CD4-positive, alpha-beta T cell treated with Interleukin-17A for 1 hour (primary cell): ENCODE results near the gene C17orf78.
A peak's percentile ranks its signal among the peaks of the same experiment; 100 is the strongest.
"Not testable (repeated sequence)": the region's sequence is repeated elsewhere in the genome, so short reads cannot be mapped to it uniquely, and the experiment has no call there.

Experiments used
- DNase-seq: peaks from one replicate; pipeline ENCODE4 v3.0.0-alpha.2; 2020

C17orf78 gene

DNA sequence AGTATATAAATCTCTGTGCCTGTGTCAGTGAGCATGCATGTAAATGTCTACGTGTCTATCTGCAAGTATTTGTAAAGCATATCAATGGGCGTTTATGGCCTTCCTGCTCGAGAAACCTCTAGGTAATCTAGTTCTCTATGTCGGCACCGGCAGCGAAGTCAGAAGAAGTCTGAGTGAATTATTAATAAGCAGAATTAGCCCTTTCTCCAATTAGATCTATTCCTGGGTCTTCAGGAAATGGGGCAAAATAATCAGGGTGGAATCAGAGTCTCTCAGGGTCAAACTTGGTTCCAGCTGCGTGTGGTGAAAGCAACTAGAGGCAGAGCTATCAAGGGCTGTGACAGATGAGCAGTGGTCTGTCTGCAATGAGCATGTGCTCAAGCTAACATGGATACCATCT lies at the start of gene C17orf78:
TSS of gene C17orf78 (plus strand) at position 280 of the 400 bp plus-strand sequence. CDS start at position 388, 108 bp downstream.
- DNase-seq, result no peak

GRCh38 chr17:37327341-37328090 lies 48.3 kb upstream of the C17orf78 start:
- no peak for DNase-seq

DNA sequence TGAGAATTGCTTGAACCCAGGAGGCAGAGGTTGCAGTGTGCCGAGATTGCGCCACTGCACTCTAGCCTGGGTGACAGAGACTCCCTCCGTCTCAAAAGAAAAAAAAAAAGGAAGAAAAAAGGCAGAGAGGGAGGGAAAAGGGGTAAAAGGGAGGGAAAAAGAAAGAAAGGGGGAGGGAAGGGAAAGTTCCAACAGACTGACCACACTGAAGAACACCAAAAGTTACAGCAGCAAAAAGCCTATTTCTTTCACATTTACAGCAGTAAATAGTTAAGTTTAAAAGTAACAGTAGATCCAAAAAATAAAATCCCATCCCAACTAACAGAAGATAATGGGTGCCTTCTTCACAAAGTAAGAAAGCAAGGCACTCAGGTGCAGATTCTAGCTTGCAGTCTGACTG lies 36.9 kb upstream of the C17orf78 start:
- no peak for DNase-seq

DNA sequence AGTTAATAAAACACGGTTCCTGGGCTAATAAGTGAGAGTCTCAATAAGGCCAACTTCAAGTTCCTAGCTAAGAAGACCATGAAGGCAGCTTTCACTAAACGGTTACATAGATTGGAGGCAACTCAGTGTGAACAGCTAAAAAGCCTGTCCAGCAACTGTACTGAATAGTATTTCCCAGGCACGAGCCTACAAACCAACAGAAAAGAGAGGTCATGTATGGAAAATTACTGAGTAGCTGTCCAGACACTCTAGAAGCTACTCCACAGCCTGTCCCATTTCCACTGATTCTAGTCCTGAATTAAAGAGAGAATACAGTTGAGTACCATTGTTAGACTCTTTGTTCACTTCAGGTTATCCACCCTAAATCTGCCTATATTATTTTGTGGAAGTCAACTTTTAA lies 36.5 kb upstream of the C17orf78 start:
- DNase-seq, result no peak

DNA sequence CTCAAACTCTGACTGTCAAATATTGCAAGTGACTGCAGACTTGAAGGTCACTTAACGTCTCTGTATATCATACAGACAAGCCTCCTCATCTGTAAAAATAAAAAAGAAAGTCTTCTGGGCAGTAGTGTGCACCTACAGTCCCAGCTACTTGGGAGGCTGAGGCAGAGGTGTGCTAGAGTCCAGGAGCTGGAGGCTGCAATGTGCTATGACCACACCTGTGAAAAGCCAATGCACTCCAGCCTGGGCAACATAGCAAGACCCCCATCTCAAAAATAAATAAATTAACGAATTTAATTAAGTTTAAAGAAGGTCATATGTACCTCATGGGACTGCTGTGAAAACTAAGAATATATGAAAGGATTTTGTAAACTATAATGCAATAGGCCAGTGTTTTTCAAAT lies 35.0 kb upstream of the C17orf78 start:
- no peak for DNase-seq

DNA sequence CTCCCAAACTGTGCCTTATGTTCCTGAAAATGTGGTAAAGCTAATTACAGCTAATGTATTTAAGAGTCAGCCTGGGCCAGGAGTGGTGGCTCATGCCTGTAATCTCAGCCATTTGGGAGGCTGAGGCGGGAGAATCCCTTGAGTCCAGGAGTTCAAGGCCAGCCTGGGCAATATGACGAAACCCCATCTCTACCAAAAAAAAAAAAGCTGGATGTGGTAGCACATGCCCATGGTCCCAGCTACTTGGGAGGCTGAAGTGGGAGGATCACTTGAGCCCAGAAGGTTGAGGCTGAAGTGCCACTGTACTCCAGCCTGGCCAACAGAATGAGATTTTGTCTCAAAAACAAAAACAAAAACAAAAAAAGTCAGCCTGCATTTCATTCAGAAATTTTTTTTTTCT lies 33.2 kb upstream of the C17orf78 start:
- DNase-seq, result no peak

- no peak for DNase-seq
Observed at GRCh38 chr17:37344519-37344918, 31.3 kb upstream of the C17orf78 start.

DNA sequence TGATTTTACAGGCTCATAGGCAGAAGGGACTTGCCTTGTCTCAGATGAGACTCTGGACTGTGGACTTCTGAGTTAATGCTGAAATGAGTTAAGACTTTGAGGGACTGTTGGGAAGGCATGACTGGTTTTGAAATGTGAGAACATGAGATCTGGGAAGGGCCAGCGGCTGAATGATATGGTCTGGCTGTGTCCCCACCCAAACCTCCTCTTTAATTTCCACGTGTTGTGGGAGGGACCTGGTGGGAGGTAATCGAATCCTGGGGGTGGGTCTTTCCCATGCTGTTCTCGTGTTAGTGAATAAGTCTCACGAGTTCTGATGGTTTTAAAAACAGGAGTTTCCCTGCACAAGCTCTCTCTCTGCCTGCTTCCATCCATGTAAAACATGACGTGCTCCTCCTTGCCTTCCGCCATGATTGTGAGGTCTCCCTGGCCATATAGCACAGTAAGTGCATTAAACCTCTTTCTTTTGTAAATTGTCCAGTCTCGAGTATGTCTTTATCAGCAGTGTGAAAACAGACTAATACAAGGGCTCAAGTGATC lies 28.9 kb upstream of the C17orf78 start:
- not testable (repeated sequence) for DNase-seq

- DNase-seq, result not testable (repeated sequence)
Observed at GRCh38 chr17:37356796-37357569, 18.8 kb upstream of the C17orf78 start.

GRCh38 chr17:37358098-37358829 lies 17.5 kb upstream of the C17orf78 start:
- peak; percentile 26 for DNase-seq

GRCh38 chr17:37358830-37359681 lies 16.7 kb upstream of the C17orf78 start:
- DNase-seq, result peak; percentile 95

DNA sequence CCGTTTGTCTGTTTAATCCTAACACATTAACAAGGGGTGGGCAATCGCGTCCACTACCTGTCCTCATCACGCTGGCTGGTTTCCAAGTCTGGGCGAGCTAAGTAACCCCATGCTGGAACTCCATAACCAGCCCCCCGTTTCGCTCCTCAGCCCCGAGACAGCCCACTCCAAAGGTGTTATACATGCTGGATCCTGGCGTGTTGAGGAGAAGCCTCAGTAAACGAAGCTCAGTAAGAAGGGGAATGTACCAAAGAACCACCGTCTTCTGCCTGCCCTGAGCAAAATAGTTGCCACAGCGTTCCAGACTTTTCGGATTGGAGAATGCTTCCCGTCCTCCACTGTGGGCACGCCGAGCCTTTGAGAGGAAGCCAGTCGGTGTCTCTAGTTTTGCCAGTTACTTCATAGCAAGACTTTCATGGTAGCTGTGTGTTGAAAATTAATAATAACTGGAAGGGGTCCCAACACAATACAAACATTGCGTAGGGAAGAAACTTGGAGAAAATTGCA lies 16.1 kb upstream of the C17orf78 start:
- no peak for DNase-seq

DNA sequence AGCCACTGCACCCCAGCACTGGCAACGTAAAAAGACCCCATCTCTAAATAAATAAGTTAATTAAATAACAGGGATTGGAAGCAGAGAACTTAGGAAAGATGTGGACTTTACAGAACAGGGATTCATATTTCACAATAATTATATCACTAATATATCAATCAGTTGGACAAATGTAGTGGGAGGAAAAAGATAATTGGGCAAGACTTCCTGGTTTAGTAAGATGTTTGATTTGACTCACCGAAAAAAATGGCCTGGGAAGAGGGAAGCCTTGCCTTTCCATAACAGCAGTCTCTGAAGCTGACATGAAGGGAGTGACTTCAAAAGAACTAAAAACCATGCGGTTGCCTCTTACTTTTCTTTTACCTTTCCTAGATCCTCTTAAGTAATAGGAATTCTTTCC lies 15.2 kb upstream of the C17orf78 start:
- no peak for DNase-seq

DNA sequence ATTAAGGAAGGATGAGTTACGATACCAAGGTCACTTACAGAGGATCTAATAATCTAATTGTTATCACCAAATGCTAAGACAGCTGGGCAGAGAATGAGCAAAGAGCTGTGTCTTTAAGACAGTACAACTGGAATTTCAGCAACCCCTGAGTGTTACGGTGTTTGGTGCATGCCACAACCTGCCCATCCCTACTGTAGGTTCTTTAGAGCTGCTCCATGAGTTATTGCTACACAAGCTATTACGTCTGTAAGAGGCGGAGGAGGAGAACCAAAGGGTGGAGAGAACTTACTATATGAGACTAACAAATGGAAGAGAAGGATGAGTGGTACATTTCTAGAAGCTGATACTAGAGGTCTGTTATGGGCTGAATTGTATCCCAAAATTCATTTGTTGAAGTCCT lies 14.2 kb upstream of the C17orf78 start:
- DNase-seq, result no peak

- no peak for DNase-seq
Observed at GRCh38 chr17:37365589-37365988, 10.2 kb upstream of the C17orf78 start.

DNA sequence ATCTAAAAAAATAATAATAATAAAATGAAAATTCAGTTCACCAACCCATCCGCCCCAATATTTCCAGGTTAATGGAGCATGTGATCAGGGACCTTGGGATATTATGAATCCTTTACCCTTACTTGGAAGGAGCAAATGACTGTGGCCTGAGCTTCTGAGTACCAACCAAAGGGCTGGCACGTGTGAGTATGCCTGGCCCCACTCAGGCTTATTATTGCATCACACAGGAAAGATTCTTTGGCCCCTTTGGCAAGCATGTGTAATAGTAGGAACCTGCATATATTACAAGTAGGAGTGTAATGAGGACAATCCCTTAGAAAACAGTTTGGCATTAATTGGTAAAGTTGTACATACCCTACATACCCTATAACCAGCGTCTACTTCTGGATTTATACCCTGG lies 7.2 kb upstream of the C17orf78 start:
- DNase-seq, result no peak

GRCh38 chr17:37373530-37374159 lies 2.1 kb upstream of the C17orf78 start:
- DNase-seq, result peak; percentile 80

DNA sequence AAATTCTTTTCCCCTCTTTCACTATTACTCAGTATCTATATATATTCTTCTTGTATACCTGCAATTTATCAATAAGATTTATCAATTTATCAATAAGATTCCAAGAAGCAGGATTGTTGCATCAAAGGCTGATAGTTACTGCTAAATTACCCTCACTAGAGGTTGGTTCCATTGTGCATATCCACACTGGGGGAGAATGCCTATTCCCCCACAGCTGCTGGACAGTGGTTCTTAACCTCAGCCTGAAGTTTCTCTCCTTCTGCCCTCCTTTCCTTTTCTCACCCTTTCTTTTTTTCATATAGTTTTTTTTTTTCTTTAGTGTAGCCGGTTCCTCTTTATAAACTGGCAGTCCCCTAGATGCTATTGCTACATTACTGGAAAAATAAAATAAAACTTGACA lies 6.3 kb downstream of the C17orf78 start:
- no peak for DNase-seq

DNA sequence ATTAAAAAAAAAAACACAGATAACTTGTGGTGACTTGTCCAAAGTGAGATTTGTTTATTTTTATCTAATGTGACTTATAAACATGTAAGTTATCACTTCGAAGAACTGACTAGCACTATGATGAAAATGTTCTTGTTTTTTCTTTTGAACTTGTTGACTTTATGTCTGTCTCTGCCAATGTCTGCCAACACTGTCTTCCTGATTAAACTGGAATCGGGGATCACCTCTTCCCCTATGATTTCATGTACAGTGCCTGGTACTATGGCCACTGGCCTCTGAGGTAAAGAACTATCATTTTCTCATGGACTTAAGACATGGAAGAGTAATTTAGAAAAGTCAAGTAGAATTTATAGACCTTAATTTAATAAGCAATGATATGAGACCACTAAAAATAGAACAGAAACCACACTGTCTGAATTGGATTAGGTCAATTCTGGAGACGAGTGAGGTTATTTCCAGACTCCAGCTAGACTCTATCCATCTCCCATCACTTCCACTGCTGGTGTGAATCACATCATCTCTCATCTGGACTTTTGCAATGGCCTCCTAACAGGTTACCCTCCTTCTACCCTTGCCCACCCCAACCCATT lies 8.9 kb downstream of the C17orf78 start:
- no peak for DNase-seq

DNA sequence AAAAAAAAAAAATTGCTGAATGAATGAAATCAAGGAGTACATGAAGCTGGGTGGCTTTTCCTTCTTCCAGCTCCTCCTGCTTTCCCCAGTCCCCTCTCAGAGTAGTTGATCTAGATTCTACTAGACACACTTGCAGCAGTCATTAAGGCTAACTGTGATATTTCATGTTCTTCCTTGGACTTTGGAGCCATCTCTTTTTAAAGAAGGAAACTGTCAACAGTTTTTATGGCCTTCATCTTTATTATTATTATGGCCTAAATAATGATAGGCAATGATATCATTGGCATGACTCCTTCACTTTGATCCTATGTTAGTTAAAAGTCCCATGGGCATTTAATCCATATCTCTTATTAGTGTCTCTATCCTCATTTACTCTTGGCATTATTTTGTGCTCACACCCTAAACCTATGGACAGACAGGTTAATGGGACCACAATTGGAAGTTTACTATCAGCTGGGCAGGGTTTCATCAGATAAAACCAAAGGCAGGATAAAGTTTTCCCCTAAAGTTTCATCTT lies 9.7 kb downstream of the C17orf78 start:
- DNase-seq, result no peak

DNA sequence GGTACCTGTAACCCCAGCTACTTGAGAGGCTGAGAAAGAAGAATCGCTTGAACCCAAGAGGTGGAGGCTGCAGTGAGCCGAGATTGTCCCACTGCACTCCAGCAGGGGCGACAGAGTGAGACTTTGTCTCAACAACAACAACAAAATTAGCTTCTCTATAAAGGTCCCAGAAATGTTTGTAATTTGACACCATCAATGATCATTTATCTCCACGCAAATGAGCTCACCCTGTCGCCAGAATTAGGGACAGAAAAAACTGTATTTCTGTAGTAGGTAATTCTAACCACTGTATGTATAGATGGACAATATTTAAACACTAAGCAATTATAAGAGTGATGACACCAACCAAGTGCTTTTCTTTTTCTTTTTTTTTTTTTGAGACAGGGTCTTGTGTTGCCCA lies 10.7 kb downstream of the C17orf78 start:
- no peak for DNase-seq
